Stimulated activated CD8-positive, alpha-beta memory T cell treated with anti-CD3 and anti-CD28 coated beads, Interleukin-15, amount 100 ng/mL, for 1 hour (primary cell): ENCODE data around the gene TSPAN15.

Experiments used
- DNase-seq: peaks from one replicate; pipeline ENCODE4 v3.0.0-alpha.2; 2020; ENCODE audit warnings: low read depth

TSPAN15 gene

GRCh38 chr10:69553328-69553727 is 102.1 kb downstream of the TSPAN15 start:
- no peak for DNase-seq

GRCh38 chr10:69554611-69555010 is 103.3 kb downstream of the TSPAN15 start:
- no peak for DNase-seq
